Tibial artery (tissue), 4 donors: ENCODE results near the gene CCDC197.
A peak's percentile ranks its signal among the peaks of the same experiment; 100 is the strongest.

Source experiments
- DNase-seq, 2 donors: peaks; one replicate each; pipeline ENCODE4 v3.0.0-alpha.2; 2019
- H3K27ac ChIP-seq, 2 donors: fragments of 200-600 bp; sonication (generic) in 1 of 2; 1 replicate in 1 of 2; 2 replicates in 1 of 2; pipeline ENCODE4 v1.5.1; 2018 to 2019; ENCODE audit warnings: mild to moderate bottlenecking in 1 of 2
- H3K27me3 ChIP-seq, 2 donors: fragments of 200-600 bp; sonication (generic) in 1 of 2; one replicate each; pipeline versions ENCODE4 v1.5.1 to v1.6.0; 2016 to 2019
- H3K36me3 ChIP-seq, 3 donors: fragments of 200-600 bp; sonication (generic) in 2 of 3; one replicate each; pipeline ENCODE4 v1.5.1; 2016 to 2019; ENCODE audit warnings: mild to moderate bottlenecking in 2 of 3
- H3K4me1 ChIP-seq, 4 donors: fragments of 200-600 bp; sonication (generic) in 2 of 4; 1 replicate in 3 of 4; 2 replicates in 1 of 4; pipeline ENCODE4 v1.5.1; 2016 to 2019
- H3K4me3 ChIP-seq, 2 donors: fragments of 200-600 bp; sonication (generic) in 1 of 2; 1 replicate in 1 of 2; 2 replicates in 1 of 2; pipeline ENCODE4 v1.5.1; 2018 to 2019; ENCODE audit warnings: mild to moderate bottlenecking in 2 of 2
- H3K9me3 ChIP-seq, 3 donors: fragments of 200-600 bp; sonication (generic) in 1 of 3; one replicate each; pipeline ENCODE4 v1.5.1; 2016 to 2019
- CTCF ChIP-seq, 2 experiments: fragments of 200-600 bp in 1 of 2; fragments of 450-650 bp in 1 of 2; IDR thresholded peaks; one replicate each; pipeline ENCODE4 v1.5.1; 2017 to 2019; ENCODE audit warnings: antibody characterized with exemption in 2 of 2, mild to moderate bottlenecking in 1 of 2, moderate library complexity in 1 of 2
- intact Hi-C: fragments of 100-400 bp; cut with DNase I; formaldehyde crosslinking; loops from one replicate; pipeline ENCODE4 v1.15.0; 2023; ENCODE audit warnings: low total_unique reads

The CCDC197 gene

DNA sequence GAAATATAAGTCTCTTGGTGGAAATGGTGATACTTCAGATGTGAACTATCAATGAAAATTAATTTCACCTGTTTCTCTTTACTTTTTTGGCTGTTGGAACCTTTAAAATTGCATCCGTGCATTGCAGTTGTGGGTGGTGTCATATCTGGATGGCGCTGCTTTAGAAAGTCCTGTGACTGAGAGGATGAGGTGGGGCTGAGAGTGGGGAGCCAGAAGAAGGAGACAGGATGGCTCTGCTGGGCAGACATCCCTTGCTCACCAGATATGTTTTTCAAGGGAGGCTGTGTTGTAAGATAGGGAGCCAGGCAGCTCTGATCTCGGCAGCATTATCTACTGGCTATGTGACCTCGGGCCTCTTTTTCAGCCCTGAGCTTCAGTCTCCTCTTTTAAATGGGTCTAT is 33.4 kb upstream of the CCDC197 start:
- H3K9me3 ChIP-seq: no peaks in the 10 kb centered on the region
- H3K36me3 ChIP-seq: peaks cover 11 to 13% (median 12%) of the 10 kb centered on the region in 3 donors
- H3K4me1 ChIP-seq: peaks cover 0 to 72% (median 41%) of the 10 kb centered on the region in 4 donors
- no peak overlapping the region for H3K4me3 ChIP-seq
- TF ChIP-seq CTCF (IDR thresholded peaks at IDR 0.05): no peak
- intact Hi-C loops: no loop called here
- peak overlapping the region; percentile 89 for H3K27ac ChIP-seq
- DNase-seq: no peak
- H3K27me3 ChIP-seq: no peaks in the 10 kb centered on the region

DNA sequence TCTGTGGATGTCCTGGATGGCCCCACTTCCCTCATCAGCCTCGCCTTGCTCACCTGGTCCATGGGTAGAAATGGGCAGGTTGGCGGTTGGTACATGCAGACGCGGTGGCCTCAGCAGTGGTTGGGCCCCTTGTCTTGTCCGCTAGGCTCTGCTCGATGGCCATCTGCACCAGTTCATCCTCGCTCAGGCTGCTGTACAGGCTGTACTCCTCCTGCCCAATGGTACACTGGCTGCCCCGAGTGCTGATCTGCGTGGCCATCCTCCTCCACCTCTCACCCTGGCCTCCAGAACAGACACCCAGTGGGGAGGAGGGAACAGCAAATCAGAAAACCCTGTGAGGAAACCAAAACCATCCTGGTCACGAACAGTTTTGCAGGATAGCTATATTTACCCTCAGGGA is 32.8 kb upstream of the CCDC197 start:
- intact Hi-C loops: no loop called here
- no peaks in the 10 kb centered on the region for H3K9me3 ChIP-seq
- H3K27ac ChIP-seq: peak overlapping the region; percentile 89
- H3K27me3 ChIP-seq: no peaks in the 10 kb centered on the region
- no peak overlapping the region for H3K4me3 ChIP-seq
- no peak for TF ChIP-seq CTCF (IDR thresholded peaks at IDR 0.05)
- H3K4me1 ChIP-seq: peaks cover 0 to 72% (median 42%) of the 10 kb centered on the region in 4 donors
- peaks cover 7 to 13% (median 11%) of the 10 kb centered on the region in 3 donors for H3K36me3 ChIP-seq
- DNase-seq: no peak

GRCh38 chr14:93964820-93965286 is 32.2 kb upstream of the CCDC197 start:
- Histone ChIP-seq H3K4me1 (peaks cover 0 to 72% (median 42%) of the 10 kb centered on the region in 4 donors), H3K4me3 (no peak overlapping the region), H3K9me3 (no peaks in the 10 kb centered on the region), H3K27me3 (no peaks in the 10 kb centered on the region), H3K36me3 (peaks cover 7 to 13% (median 11%) of the 10 kb centered on the region in 3 donors), H3K27ac (peak overlapping the region; percentile 89)
- intact Hi-C loops: no loop called here
- no peak for TF ChIP-seq CTCF (IDR thresholded peaks at IDR 0.05)
- no peak for DNase-seq

DNA sequence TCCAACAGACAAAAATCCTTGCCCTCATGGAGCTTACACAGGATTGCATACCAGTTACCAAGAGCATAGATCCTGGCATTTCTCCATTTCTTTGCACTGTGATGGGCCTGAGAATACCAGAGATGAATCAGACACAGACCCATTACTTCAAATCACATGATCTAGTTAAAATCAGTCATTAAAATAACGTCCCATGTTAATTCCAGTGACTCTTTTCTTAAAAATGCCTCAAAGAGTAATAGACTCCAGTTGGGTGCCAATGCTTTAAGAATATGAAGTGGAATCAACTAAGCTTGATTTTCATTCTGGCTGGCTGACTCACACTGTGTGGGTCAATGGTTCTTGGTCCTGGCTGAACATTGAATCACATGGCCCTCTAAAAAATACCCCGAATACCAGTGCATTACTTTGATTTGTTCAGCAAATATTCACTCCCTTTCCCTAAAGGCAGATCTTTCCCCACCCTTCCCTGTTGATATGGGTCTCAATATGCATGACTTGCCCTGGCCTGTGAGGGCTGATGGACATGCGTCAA is 31.7 kb upstream of the CCDC197 start:
- peak overlapping the region; percentile 89 for H3K27ac ChIP-seq
- intact Hi-C loops: no loop called here
- no peaks in the 10 kb centered on the region for H3K27me3 ChIP-seq
- H3K36me3 ChIP-seq: peaks cover 7 to 13% (median 11%) of the 10 kb centered on the region in 3 donors
- no peak for DNase-seq
- peaks cover 0 to 72% (median 47%) of the 10 kb centered on the region in 4 donors for H3K4me1 ChIP-seq
- no peak for TF ChIP-seq CTCF (IDR thresholded peaks at IDR 0.05)
- no peaks in the 10 kb centered on the region for H3K9me3 ChIP-seq
- H3K4me3 ChIP-seq: no peak overlapping the region

GRCh38 chr14:93965946-93966474 is 31.1 kb upstream of the CCDC197 start:
- TF ChIP-seq CTCF (IDR thresholded peaks at IDR 0.05): no peak
- Histone ChIP-seq H3K27me3 (no peaks in the 10 kb centered on the region), H3K36me3 (peaks cover 7 to 13% (median 11%) of the 10 kb centered on the region in 3 donors), H3K9me3 (no peaks in the 10 kb centered on the region), H3K4me3 (no peak overlapping the region), H3K4me1 (peaks cover 0 to 78% (median 53%) of the 10 kb centered on the region in 4 donors), H3K27ac (peak overlapping the region; percentile 89)
- DNase-seq: no peak
- intact Hi-C loops: no loop called here
